OCI-LY3 (cell line): ENCODE data around the gene ABLIM2.

Source experiments
- CTCF ChIP-seq: fragments of 200-600, 300-600 bp; sonication (generic); IDR thresholded peaks from 2 replicates; pipeline ENCODE4 v1.5.1; 2014; ENCODE audit warnings: antibody characterized with exemption, low read length, low read depth
- EZH2phosphoT487 ChIP-seq: fragments of 200-600 bp; shearing (Covaris generic); IDR thresholded peaks from 2 replicates; pipeline ENCODE4 v1.6.1; 2018; ENCODE audit warnings: antibody characterized with exemption, mixed run types, low read depth

DNA sequence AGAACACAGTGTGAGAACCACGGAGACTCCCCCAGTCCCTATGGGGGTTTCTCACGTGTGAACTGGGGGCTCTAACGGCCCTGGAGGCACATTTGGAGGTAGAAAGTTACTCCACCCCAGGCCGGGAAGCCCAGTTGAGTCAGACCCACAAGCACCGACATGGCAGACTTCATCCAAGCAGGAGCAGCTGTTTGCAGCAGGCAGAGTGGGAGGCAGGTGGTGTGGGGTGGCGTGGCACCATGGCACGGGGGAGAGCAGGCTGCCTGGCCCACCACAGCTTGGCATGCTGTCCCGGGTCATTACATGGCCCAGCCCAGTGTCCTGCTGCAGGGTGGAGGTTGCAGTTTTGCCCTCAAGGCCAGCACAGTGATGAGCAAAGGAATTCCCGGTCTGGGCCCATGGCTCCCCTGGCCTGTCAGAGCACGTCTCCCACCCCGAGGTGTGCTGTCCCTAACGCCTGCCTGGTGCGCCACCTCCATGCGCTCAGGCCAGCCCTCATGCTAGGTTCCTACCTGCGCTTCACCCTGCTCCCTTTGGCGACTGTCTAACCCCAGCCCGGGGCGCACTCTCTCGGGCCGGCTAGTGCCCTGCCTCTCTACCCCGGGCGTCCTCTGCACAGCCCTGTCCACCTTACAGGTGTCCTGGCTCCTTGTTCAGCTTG is 128.4 kb downstream of the ABLIM2 start:
- TF ChIP-seq CTCF (no peak), EZH2phosphoT487 (no peak)
